HL-60 (cell line): Measurements from ENCODE around the gene CCDC107.

Experiments
- DNase-seq, 2 experiments: peaks; one replicate each; pipeline ENCODE4 v3.0.0-alpha.2; 2010 to 2020; ENCODE audit warnings: low read depth in 1 of 2, low spot score in 1 of 2
- H3K27ac ChIP-seq: fragments of 250-450 bp; sonication (Bioruptor Pico); replicated peaks from 2 replicates; pipeline ENCODE4 v1.5.1; 2020; ENCODE audit warnings: mild to moderate bottlenecking, moderate library complexity
- H3K27me3 ChIP-seq: fragments of 250-450 bp; sonication (Bioruptor Pico); 2 replicates; pipeline ENCODE4 v1.5.1; 2021; ENCODE audit warnings: mild to moderate bottlenecking, moderate library complexity; ENCODE audit not compliant: insufficient read depth, poor library complexity, severe bottlenecking
- H3K4me3 ChIP-seq: replicated peaks from 2 replicates; pipeline ENCODE4 v1.5.1; 2011; ENCODE audit warnings: mild to moderate bottlenecking, control low read depth, low read length; ENCODE audit not compliant: insufficient read depth
- CTCF ChIP-seq: IDR thresholded peaks from one replicate; pipeline ENCODE4 v1.5.1; 2011; ENCODE audit warnings: low read length, control low read depth, inconsistent platforms; ENCODE audit not compliant: insufficient read depth
- GABPA ChIP-seq: IDR thresholded peaks from 2 replicates; pipeline ENCODE4 v1.6.1; 2012; ENCODE audit warnings: low read depth
- POLR2AphosphoS5 ChIP-seq: IDR thresholded peaks from 2 replicates; pipeline ENCODE4 v1.6.1; 2012; ENCODE audit warnings: low read depth
- REST ChIP-seq: IDR thresholded peaks from 2 replicates; pipeline ENCODE4 v1.6.1; 2012; ENCODE audit warnings: low read depth; ENCODE audit not compliant: insufficient replicate concordance
- SPI1 ChIP-seq: IDR thresholded peaks from 2 replicates; pipeline ENCODE4 v1.6.1; 2012; ENCODE audit warnings: low read depth, mild to moderate bottlenecking, borderline replicate concordance

The CCDC107 gene

GRCh38 chr9:35705836-35706430, 47.8 kb downstream of the CCDC107 start:
- Histone ChIP-seq H3K27me3 (no peaks in the 10 kb centered on the region), H3K4me3 (no peak overlapping the region), H3K27ac (no peak overlapping the region)
- no peak for DNase-seq
- no peak for TF ChIP-seq REST
- TF ChIP-seq SPI1 = no peak
- no peak for TF ChIP-seq CTCF
- TF ChIP-seq POLR2AphosphoS5 = no peak
- TF ChIP-seq GABPA = no peak

GRCh38 chr9:35706951-35707350, 48.9 kb downstream of the CCDC107 start:
- Histone ChIP-seq H3K27ac (no peak overlapping the region), H3K4me3 (no peak overlapping the region), H3K27me3 (no peaks in the 10 kb centered on the region)
- no peak for TF ChIP-seq REST
- no peak for TF ChIP-seq GABPA
- no peak for TF ChIP-seq SPI1
- TF ChIP-seq POLR2AphosphoS5 = no peak
- TF ChIP-seq CTCF = no peak
- DNase-seq = no peak

- Histone ChIP-seq H3K27me3 (no peaks in the 10 kb centered on the region), H3K27ac (no peak overlapping the region), H3K4me3 (no peak overlapping the region)
- no peak for TF ChIP-seq GABPA
- TF ChIP-seq REST = no peak
- TF ChIP-seq CTCF = no peak
- no peak for TF ChIP-seq POLR2AphosphoS5
- no peak for TF ChIP-seq SPI1
- no peak for DNase-seq
These were observed 50.1 kb downstream of the CCDC107 start for GRCh38 chr9:35708146-35708545.
